ENCODE measurements around the gene MFSD11. TPM values are rescaled to one million over a fixed set of nuclear protein-coding genes. Genes with fewer than 3 reads are reported as not detected.

MFSD11 gene
- total RNA-seq, 1 donor from 2014 or later: 38.7 TPM

GRCh38 chr17:76789235-76789788 lies 51.4 kb downstream of the MFSD11 start:
- Mint-ChIP-seq H3K4me3 (ENCODE audit: low read depth) (no peak overlapping the region), H3K4me1 (ENCODE audit: low read depth) (peaks cover 5% of the 10 kb centered on the region), H3K9me3 (ENCODE audit: low read depth) (peaks cover 3% of the 10 kb centered on the region), H3K27ac (peak overlapping the region; percentile 79), H3K36me3 (ENCODE audit: insufficient read depth) (peaks cover 5% of the 10 kb centered on the region), H3K27me3 (no peaks in the 10 kb centered on the region)
- no peak for TF ChIP-seq CTCF (IDR thresholded peaks at IDR 0.05; ENCODE audit: unreplicated experiment)
- DNase-seq (ENCODE audit: low spot score, unreplicated experiment): no peak

- no peak for DNase-seq (ENCODE audit: low spot score, unreplicated experiment)
- peak overlapping the region; percentile 10 for H3K27ac Mint-ChIP-seq
- H3K9me3 Mint-ChIP-seq (ENCODE audit: low read depth): peaks cover 3% of the 10 kb centered on the region
- peaks cover 5% of the 10 kb centered on the region for H3K4me1 Mint-ChIP-seq (ENCODE audit: low read depth)
- TF ChIP-seq CTCF (IDR thresholded peaks at IDR 0.05; ENCODE audit: unreplicated experiment): no peak
- no peak overlapping the region for H3K4me3 Mint-ChIP-seq (ENCODE audit: low read depth)
- no peaks in the 10 kb centered on the region for H3K27me3 Mint-ChIP-seq
- peaks cover 5% of the 10 kb centered on the region for H3K36me3 Mint-ChIP-seq (ENCODE audit: insufficient read depth)
Observed at GRCh38 chr17:76791053-76791980, 53.4 kb downstream of the MFSD11 start.

- peaks cover 5% of the 10 kb centered on the region for H3K4me1 Mint-ChIP-seq (ENCODE audit: low read depth)
- no peak overlapping the region for H3K4me3 Mint-ChIP-seq (ENCODE audit: low read depth)
- H3K36me3 Mint-ChIP-seq (ENCODE audit: insufficient read depth): peaks cover 5% of the 10 kb centered on the region
- TF ChIP-seq CTCF (IDR thresholded peaks at IDR 0.05; ENCODE audit: unreplicated experiment): no peak
- no peak overlapping the region for H3K27ac Mint-ChIP-seq
- no peak for DNase-seq (ENCODE audit: low spot score, unreplicated experiment)
- peaks cover 3% of the 10 kb centered on the region for H3K9me3 Mint-ChIP-seq (ENCODE audit: low read depth)
- H3K27me3 Mint-ChIP-seq: no peaks in the 10 kb centered on the region
Observed at GRCh38 chr17:76792348-76792747, 54.4 kb downstream of the MFSD11 start.

GRCh38 chr17:76793775-76794174 lies 55.9 kb downstream of the MFSD11 start:
- Mint-ChIP-seq H3K27me3 (no peaks in the 10 kb centered on the region), H3K27ac (no peak overlapping the region), H3K36me3 (ENCODE audit: insufficient read depth) (peaks cover 5% of the 10 kb centered on the region), H3K4me1 (ENCODE audit: low read depth) (peaks cover 5% of the 10 kb centered on the region), H3K9me3 (ENCODE audit: low read depth) (peaks cover 3% of the 10 kb centered on the region), H3K4me3 (ENCODE audit: low read depth) (no peak overlapping the region)
- TF ChIP-seq CTCF (IDR thresholded peaks at IDR 0.05; ENCODE audit: unreplicated experiment): peak; percentile 31
- no peak for DNase-seq (ENCODE audit: low spot score, unreplicated experiment)

GRCh38 chr17:76796081-76796480 lies 58.2 kb downstream of the MFSD11 start:
- DNase-seq (ENCODE audit: low spot score, unreplicated experiment): no peak
- Mint-ChIP-seq H3K27ac (no peak overlapping the region), H3K4me1 (ENCODE audit: low read depth) (no peaks in the 10 kb centered on the region), H3K27me3 (no peaks in the 10 kb centered on the region), H3K36me3 (ENCODE audit: insufficient read depth) (peaks cover 3% of the 10 kb centered on the region), H3K4me3 (ENCODE audit: low read depth) (no peak overlapping the region), H3K9me3 (ENCODE audit: low read depth) (peaks cover 3% of the 10 kb centered on the region)
- no peak for TF ChIP-seq CTCF (IDR thresholded peaks at IDR 0.05; ENCODE audit: unreplicated experiment)
